Sigmoid colon (tissue), 7 donors: ENCODE data around the gene E2F2. TPM values are rescaled to one million over a fixed set of nuclear protein-coding genes. Genes with fewer than 3 reads are reported as not detected.

Experiments
- DNase-seq: peaks from one replicate; pipeline ENCODE4 v3.0.0-alpha.2; 2019
- H3K27ac ChIP-seq, 4 donors: fragments of 200-600 bp; sonication (generic); one replicate each; pipeline ENCODE4 v1.5.1; 2016 to 2019; ENCODE audit warnings: mild to moderate bottlenecking in 1 of 4
- H3K27me3 ChIP-seq, 3 donors: fragments of 200-600 bp; sonication (generic); one replicate each; pipeline ENCODE4 v1.5.1; 2019; ENCODE audit warnings: mild to moderate bottlenecking in 1 of 3
- H3K36me3 ChIP-seq, 4 donors: fragments of 200-600 bp; sonication (generic); one replicate each; pipeline ENCODE4 v1.5.1; 2016 to 2019
- H3K4me1 ChIP-seq, 4 donors: fragments of 200-600 bp; sonication (generic); one replicate each; pipeline ENCODE4 v1.5.1; 2017 to 2019
- H3K4me3 ChIP-seq, 4 donors: fragments of 200-600 bp; sonication (generic); one replicate each; pipeline ENCODE4 v1.5.1; 2017 to 2019; ENCODE audit warnings: mild to moderate bottlenecking in 2 of 4, moderate library complexity in 1 of 4
- H3K9me3 ChIP-seq, 4 donors: fragments of 200-600 bp in 3 of 4; sonication (generic) in 3 of 4; one replicate each; pipeline versions ENCODE4 v1.5.1 to v1.6.1; 2013 to 2019
- EP300 ChIP-seq, 4 donors: sonication (generic); formaldehyde crosslinking; IDR thresholded peaks; one replicate each; pipeline ENCODE4 v1.6.1; 2017; ENCODE audit warnings: antibody characterized with exemption in 4 of 4
- POLR2A ChIP-seq, 2 donors: fragments of 450-650 bp; IDR thresholded peaks; one replicate each; pipeline ENCODE4 v1.6.1; 2016; ENCODE audit warnings: antibody characterized with exemption in 2 of 2, mild to moderate bottlenecking in 2 of 2, moderate library complexity in 2 of 2
- POLR2AphosphoS5 ChIP-seq, 4 donors: sonication (generic); formaldehyde crosslinking; IDR thresholded peaks; one replicate each; pipeline ENCODE4 v1.6.1; 2017; ENCODE audit warnings: antibody characterized with exemption in 4 of 4
- WGBS, 2 donors: extraction: QIAGEN DNeasy Blood & Tissue Kit; methylation state at CpG; one replicate each; pipeline ENCODE4 v1.1.7; 2013; 5-methylcytosine and 5-hydroxymethylcytosine counted together
- intact Hi-C: fragments of 100-400 bp; cut with DNase I; formaldehyde crosslinking; loops from one replicate; pipeline ENCODE4 v1.15.1; 2023
- polyA plus RNA-seq, 3 donors: library from polyadenylated mRNA; stranded (reverse); fragments of 200-250 nt; gene quantifications; one replicate each; pipeline ENCODE4 v1.2.3, GENCODE V29; 2013
- total RNA-seq, 4 donors: library from RNA; depleted of rRNA; stranded (reverse); fragments of >200 nt; gene quantifications; one replicate each; pipeline ENCODE4 v1.1.0, GENCODE V29; 2016
- TF ChIP-seq, protein P1 (sequence below), 4 experiments: fragments of 450-650 bp in 3 of 4; fragments of 200-600 bp in 1 of 4; IDR thresholded peaks; one replicate each; pipeline ENCODE4 v1.5.1; 2016 to 2019; ENCODE audit warnings: antibody characterized with exemption in 4 of 4, mild to moderate bottlenecking in 3 of 4, moderate library complexity in 2 of 4
- donor health status: healthy with polysubstance abuse.
- donor health status: Bipolar disorder and iron deficiency.
- donor health status: healthy.

The E2F2 gene
- total and polyA plus RNA-seq, 7 donors: 0.14 to 10.6 (median 2.4) TPM; not detected in 2

GRCh38 chr1:23521588-23521987, 9.4 kb downstream of the E2F2 start:
- H3K27ac ChIP-seq: no peak overlapping the region
- H3K36me3 ChIP-seq: no peaks in the 10 kb centered on the region
- intact Hi-C loops: no loop called here
- no peak for TF ChIP-seq POLR2A (IDR thresholded peaks at IDR 0.05)
- no peak for TF ChIP-seq EP300 (IDR thresholded peaks at IDR 0.05)
- TF ChIP-seq, protein P1, sequence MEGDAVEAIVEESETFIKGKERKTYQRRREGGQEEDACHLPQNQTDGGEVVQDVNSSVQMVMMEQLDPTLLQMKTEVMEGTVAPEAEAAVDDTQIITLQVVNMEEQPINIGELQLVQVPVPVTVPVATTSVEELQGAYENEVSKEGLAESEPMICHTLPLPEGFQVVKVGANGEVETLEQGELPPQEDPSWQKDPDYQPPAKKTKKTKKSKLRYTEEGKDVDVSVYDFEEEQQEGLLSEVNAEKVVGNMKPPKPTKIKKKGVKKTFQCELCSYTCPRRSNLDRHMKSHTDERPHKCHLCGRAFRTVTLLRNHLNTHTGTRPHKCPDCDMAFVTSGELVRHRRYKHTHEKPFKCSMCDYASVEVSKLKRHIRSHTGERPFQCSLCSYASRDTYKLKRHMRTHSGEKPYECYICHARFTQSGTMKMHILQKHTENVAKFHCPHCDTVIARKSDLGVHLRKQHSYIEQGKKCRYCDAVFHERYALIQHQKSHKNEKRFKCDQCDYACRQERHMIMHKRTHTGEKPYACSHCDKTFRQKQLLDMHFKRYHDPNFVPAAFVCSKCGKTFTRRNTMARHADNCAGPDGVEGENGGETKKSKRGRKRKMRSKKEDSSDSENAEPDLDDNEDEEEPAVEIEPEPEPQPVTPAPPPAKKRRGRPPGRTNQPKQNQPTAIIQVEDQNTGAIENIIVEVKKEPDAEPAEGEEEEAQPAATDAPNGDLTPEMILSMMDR (IDR thresholded peaks at IDR 0.05): no peak
- no peak for TF ChIP-seq POLR2AphosphoS5 (IDR thresholded peaks at IDR 0.05)
- H3K27me3 ChIP-seq: peaks cover 0 to 8% (median 0%) of the 10 kb centered on the region in 3 donors
- 96 to 97% methylated on average over 16 of the region's 16 CpGs for WGBS, 2 donors
- DNase-seq: no peak
- no peaks in the 10 kb centered on the region for H3K9me3 ChIP-seq
- H3K4me1 ChIP-seq: no peaks in the 10 kb centered on the region
- no peak overlapping the region for H3K4me3 ChIP-seq

- intact Hi-C loops: no loop called here
- 94% methylated on average over 9 of the region's 9 CpGs for WGBS, 2 donors
- no peak for DNase-seq
- H3K27me3 ChIP-seq: no peaks in the 10 kb centered on the region
- TF ChIP-seq POLR2A (IDR thresholded peaks at IDR 0.05): no peak
- TF ChIP-seq, protein P1 (IDR thresholded peaks at IDR 0.05): no peak
- TF ChIP-seq POLR2AphosphoS5 (IDR thresholded peaks at IDR 0.05): no peak
- no peak for TF ChIP-seq EP300 (IDR thresholded peaks at IDR 0.05)
- H3K4me3 ChIP-seq: no peak overlapping the region
- H3K27ac ChIP-seq: no peak overlapping the region
- H3K36me3 ChIP-seq: no peaks in the 10 kb centered on the region
- no peaks in the 10 kb centered on the region for H3K9me3 ChIP-seq
- no peaks in the 10 kb centered on the region for H3K4me1 ChIP-seq
Observed at GRCh38 chr1:23517581-23517980, 13.5 kb downstream of the E2F2 start.

DNA sequence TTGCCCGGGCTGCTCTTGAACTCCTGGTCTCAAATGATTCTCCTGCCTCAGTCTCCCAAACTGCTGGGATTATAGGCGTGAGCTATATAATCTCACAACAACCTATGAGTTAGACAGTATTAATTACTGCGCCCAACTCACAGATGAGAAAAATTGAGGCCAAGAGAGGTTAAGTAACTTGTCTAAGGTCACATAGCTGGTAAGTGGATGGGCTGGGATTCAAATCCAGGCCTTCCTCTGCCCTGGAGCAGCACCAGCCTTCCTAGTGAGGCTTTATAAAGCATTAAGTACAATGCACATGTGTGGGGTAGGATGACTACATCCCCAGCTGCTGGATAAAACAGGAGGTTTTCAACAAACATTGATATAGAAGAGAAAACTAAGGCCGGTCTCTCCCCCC, 15.1 kb downstream of the E2F2 start:
- WGBS, 2 donors: 97 to 99% methylated on average over 4 of the region's 4 CpGs
- no peaks in the 10 kb centered on the region for H3K9me3 ChIP-seq
- H3K27ac ChIP-seq: no peak overlapping the region
- TF ChIP-seq, protein P1 (IDR thresholded peaks at IDR 0.05): no peak
- TF ChIP-seq EP300 (IDR thresholded peaks at IDR 0.05): no peak
- TF ChIP-seq POLR2AphosphoS5 (IDR thresholded peaks at IDR 0.05): no peak
- no peak for TF ChIP-seq POLR2A (IDR thresholded peaks at IDR 0.05)
- DNase-seq: no peak
- no peak overlapping the region for H3K4me3 ChIP-seq
- intact Hi-C loops: no loop called here
- no peaks in the 10 kb centered on the region for H3K36me3 ChIP-seq
- H3K4me1 ChIP-seq: no peaks in the 10 kb centered on the region
- no peaks in the 10 kb centered on the region for H3K27me3 ChIP-seq

DNA sequence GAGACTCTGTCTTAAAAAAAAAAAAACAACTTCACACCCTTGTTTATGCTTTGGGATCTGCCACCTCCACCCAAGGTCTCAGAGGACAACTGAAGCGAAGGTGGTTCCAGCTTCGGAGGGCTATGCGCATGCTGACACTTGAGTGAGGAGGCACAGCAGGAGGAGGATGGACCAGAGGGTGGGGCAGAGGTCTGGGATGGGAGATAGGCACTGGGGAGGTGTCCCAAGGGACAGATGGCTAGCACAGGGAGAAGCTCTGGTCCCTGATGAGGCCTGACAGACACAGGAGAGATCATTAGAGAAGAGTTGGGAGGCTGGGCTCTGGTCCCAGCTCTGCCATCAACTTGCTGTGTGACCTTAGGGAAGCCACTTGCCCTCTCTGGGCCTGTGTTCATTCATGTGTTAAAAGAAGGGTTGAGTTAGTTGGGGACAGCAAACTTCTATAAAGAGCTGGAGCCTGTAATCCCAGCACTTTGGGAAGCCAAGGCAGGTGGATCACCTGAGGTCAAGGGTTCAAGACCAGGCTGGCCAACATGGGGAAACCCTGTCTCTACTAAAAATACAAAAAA, 16.8 kb downstream of the E2F2 start:
- TF ChIP-seq POLR2AphosphoS5 (IDR thresholded peaks at IDR 0.05) (no peak), EP300 (IDR thresholded peaks at IDR 0.05) (no peak), POLR2A (IDR thresholded peaks at IDR 0.05) (no peak)
- TF ChIP-seq, protein P1 (IDR thresholded peaks at IDR 0.05): no peak
- Histone ChIP-seq H3K9me3 (no peaks in the 10 kb centered on the region), H3K4me1 (no peaks in the 10 kb centered on the region), H3K27me3 (no peaks in the 10 kb centered on the region), H3K36me3 (no peaks in the 10 kb centered on the region), H3K27ac (no peak overlapping the region), H3K4me3 (no peak overlapping the region)
- DNase-seq: no peak
- 92 to 96% methylated on average over 3 of the region's 3 CpGs for WGBS, 2 donors
- intact Hi-C loops: no loop called here

- TF ChIP-seq POLR2AphosphoS5 (IDR thresholded peaks at IDR 0.05) (no peak), EP300 (IDR thresholded peaks at IDR 0.05) (no peak), POLR2A (IDR thresholded peaks at IDR 0.05) (no peak)
- TF ChIP-seq, protein P1 (IDR thresholded peaks at IDR 0.05): no peak
- DNase-seq: no peak
- intact Hi-C loops: no loop called here
- H3K27me3 ChIP-seq: no peaks in the 10 kb centered on the region
- H3K4me3 ChIP-seq: no peak overlapping the region
- no peaks in the 10 kb centered on the region for H3K36me3 ChIP-seq
- 95 to 96% methylated on average over 15 of the region's 15 CpGs for WGBS, 2 donors
- no peaks in the 10 kb centered on the region for H3K9me3 ChIP-seq
- H3K4me1 ChIP-seq: no peaks in the 10 kb centered on the region
- H3K27ac ChIP-seq: no peak overlapping the region
Observed at GRCh38 chr1:23509896-23510295, 21.1 kb downstream of the E2F2 start.
